Measurements from ENCODE around the gene TBCE. TPM values are rescaled to one million over a fixed set of nuclear protein-coding genes. Genes with fewer than 3 reads are reported as not detected.

TBCE gene
- total and polyA plus RNA-seq, 5 experiments from 2014 or later = 11.9 to 29.5 (median 14.6) TPM

DNA sequence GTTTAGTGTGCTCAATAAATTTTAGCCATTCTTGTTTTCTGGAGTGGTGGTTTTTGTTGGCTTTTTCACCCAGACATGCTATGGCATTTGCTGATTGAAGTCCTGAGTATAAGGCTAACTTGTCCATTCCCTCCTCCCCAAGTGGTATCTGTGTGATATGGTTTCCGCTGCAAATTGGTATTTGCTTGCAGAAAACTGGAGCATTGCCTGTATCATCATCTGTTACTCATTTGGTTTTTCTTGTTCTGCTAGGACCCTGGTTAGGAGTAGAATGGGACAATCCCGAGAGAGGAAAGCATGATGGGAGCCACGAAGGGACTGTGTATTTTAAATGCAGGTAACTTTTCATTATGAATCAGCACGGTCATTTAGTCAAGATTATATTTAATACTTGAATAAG, 34.0 kb downstream of the TBCE start:
- POLR2A ChIA-PET = no interaction called here
- Mint-ChIP-seq H3K9me3 (no peaks in the 10 kb centered on the region), H3K4me1 (peaks cover 0 to 11% (median 10%) of the 10 kb centered on the region in 4 donors), H3K27me3 (no peaks in the 10 kb centered on the region), H3K36me3 (peaks cover 0 to 30% (median 8%) of the 10 kb centered on the region in 3 donors), H3K4me3 (no peak overlapping the region), H3K27ac (peak overlapping the region in 1 of 10 donors; percentile 67)
- no peak for ATAC-seq
- no peak for DNase-seq

- Mint-ChIP-seq H3K27ac (no peak overlapping the region), H3K4me1 (peaks cover 0 to 13% (median 11%) of the 10 kb centered on the region in 4 donors), H3K4me3 (no peak overlapping the region), H3K36me3 (peaks cover 0 to 28% (median 8%) of the 10 kb centered on the region in 3 donors), H3K27me3 (no peaks in the 10 kb centered on the region), H3K9me3 (no peaks in the 10 kb centered on the region)
- DNase-seq (no peak), ATAC-seq (no peak)
- POLR2A ChIA-PET = no interaction called here
Observed at GRCh38 chr1:235402457-235403200, 35.4 kb downstream of the TBCE start.

DNA sequence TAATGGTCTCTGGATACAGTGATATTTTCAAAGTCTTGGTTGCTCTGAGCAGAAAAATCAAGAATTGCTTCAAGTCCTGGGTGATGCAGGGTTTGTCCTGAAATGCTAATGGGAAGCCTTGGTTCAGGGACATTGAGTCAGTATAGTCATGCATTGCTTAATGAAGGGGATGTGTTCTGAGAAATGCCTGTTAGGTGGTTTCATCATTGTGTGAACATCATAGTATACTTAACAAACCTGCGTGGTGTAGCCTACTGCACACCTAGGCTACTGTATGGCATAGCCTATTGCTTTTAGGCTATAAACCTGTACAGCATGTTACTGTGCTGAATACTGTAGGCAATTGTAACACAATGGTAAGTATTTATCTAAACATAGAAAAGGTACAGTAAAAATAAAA, 36.4 kb downstream of the TBCE start:
- DNase-seq (no peak), ATAC-seq (no peak)
- H3K36me3 Mint-ChIP-seq = peaks cover 0 to 28% (median 8%) of the 10 kb centered on the region in 3 donors
- no peak overlapping the region for H3K27ac Mint-ChIP-seq
- POLR2A ChIA-PET = no interaction called here
- H3K4me1 Mint-ChIP-seq = peaks cover 0 to 20% (median 12%) of the 10 kb centered on the region in 4 donors
- H3K27me3 Mint-ChIP-seq = no peaks in the 10 kb centered on the region
- no peak overlapping the region for H3K4me3 Mint-ChIP-seq
- H3K9me3 Mint-ChIP-seq = no peaks in the 10 kb centered on the region

GRCh38 chr1:235404190-235404589, 37.0 kb downstream of the TBCE start:
- peak overlapping the region in 1 of 10 donors; percentile 48 for H3K27ac Mint-ChIP-seq
- H3K4me1 Mint-ChIP-seq = peaks cover 0 to 20% (median 13%) of the 10 kb centered on the region in 4 donors
- POLR2A ChIA-PET = interaction anchor here (0.7 kb wide), 1 partner anchor 105 kb away, joined by 3 read pairs; no protein-coding TSS in a partner anchor
- DNase-seq = no peak
- no peaks in the 10 kb centered on the region for H3K27me3 Mint-ChIP-seq
- ATAC-seq = no peak
- H3K4me3 Mint-ChIP-seq = no peak overlapping the region
- peaks cover 0 to 28% (median 8%) of the 10 kb centered on the region in 3 donors for H3K36me3 Mint-ChIP-seq
- H3K9me3 Mint-ChIP-seq = no peaks in the 10 kb centered on the region

DNA sequence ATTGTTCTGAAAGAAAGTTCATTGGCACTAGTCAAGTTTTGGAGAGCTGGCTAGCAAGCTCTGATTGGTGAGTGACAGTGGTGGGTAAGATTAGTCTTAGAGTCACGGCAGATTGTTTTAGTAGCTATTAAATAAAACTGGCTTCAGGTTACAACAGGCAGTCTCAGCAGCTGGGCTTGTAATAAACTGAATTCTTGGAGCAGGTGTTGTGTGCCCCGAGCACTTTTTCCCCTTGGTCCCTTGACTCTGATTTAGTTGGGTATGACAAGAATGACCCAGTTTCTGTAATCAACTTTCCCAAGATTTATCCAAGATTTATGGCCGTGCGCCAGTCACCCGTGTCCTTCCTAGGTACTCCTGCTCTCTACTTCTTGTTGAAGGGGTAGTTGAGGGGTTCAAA, 40.2 kb downstream of the TBCE start:
- Mint-ChIP-seq H3K9me3 (no peaks in the 10 kb centered on the region), H3K27me3 (no peaks in the 10 kb centered on the region), H3K27ac (peak overlapping the region in 1 of 10 donors; percentile 8), H3K4me3 (no peak overlapping the region), H3K4me1 (peaks cover 0 to 26% (median 12%) of the 10 kb centered on the region in 4 donors), H3K36me3 (peaks cover 0 to 19% (median 3%) of the 10 kb centered on the region in 3 donors)
- POLR2A ChIA-PET = no interaction called here
- DNase-seq = no peak
- no peak for ATAC-seq

GRCh38 chr1:235408503-235408960, 41.3 kb downstream of the TBCE start:
- H3K4me3 Mint-ChIP-seq = no peak overlapping the region
- no peaks in the 10 kb centered on the region for H3K27me3 Mint-ChIP-seq
- peak overlapping the region in 4 of 10 donors; percentile 1 to 86 (median 26) for H3K27ac Mint-ChIP-seq
- POLR2A ChIA-PET = interaction anchor here (0.7 to 0.8 kb wide), 2 partner anchors 81 to 796 kb away, joined by 3 read pairs; partner anchors contain the start of gene ARID4B
- H3K9me3 Mint-ChIP-seq = no peaks in the 10 kb centered on the region
- ATAC-seq (no peak), DNase-seq (no peak)
- H3K4me1 Mint-ChIP-seq = peaks cover 0 to 27% (median 12%) of the 10 kb centered on the region in 4 donors
- peaks cover 0 to 8% (median 0%) of the 10 kb centered on the region in 3 donors for H3K36me3 Mint-ChIP-seq

DNA sequence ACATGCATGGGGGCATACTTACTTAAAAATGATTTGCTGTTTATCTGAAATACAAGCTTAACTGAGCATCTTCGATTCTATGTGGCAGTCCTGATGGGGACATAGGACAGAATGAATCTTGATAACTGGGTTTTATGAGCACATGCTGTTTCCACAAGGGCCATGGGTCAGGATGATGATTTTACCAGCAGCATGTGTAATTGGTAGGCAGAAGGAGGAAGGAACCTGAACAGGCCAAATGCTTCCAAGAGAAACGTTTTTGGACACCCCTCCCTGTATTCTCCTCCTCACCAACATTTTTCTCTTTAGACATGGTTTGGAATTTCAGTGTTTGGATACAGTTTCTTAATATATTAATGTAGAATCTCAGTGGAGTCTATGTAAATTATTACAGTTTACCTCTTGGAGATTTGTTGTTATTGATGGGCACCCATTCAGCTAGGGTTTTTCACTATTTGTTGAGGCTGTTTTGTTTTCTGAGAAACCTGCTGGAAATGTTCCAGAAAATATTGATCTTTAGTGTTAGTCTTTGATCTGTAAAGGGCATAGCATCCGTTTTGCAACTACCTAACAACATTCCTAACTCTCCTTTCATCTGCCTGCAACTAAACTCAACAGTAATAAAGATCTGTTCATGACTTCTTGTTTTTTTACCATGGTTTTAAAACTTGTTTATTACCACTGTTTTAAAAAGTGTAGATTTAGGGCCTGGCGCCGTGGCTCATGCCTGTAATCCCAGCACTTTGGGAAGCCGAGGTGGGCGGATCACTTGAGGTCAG, 42.0 kb downstream of the TBCE start:
- no peaks in the 10 kb centered on the region for H3K27me3 Mint-ChIP-seq
- H3K27ac Mint-ChIP-seq = no peak overlapping the region
- DNase-seq (no peak), ATAC-seq (no peak)
- H3K4me3 Mint-ChIP-seq = no peak overlapping the region
- POLR2A ChIA-PET = interaction anchor here (0.7 to 0.8 kb wide), 2 partner anchors 81 to 796 kb away, joined by 3 read pairs; partner anchors contain the start of gene ARID4B
- peaks cover 0 to 8% (median 0%) of the 10 kb centered on the region in 3 donors for H3K36me3 Mint-ChIP-seq
- H3K4me1 Mint-ChIP-seq = peaks cover 0 to 27% (median 12%) of the 10 kb centered on the region in 4 donors
- no peaks in the 10 kb centered on the region for H3K9me3 Mint-ChIP-seq

- Mint-ChIP-seq H3K4me3 (no peak overlapping the region), H3K9me3 (no peaks in the 10 kb centered on the region), H3K36me3 (peaks cover 0 to 10% (median 2%) of the 10 kb centered on the region in 3 donors), H3K27ac (peak overlapping the region in 2 of 10 donors; percentile 8 to 35), H3K27me3 (no peaks in the 10 kb centered on the region), H3K4me1 (peaks cover 3 to 29% (median 12%) of the 10 kb centered on the region in 4 donors)
- DNase-seq (no peak), ATAC-seq (no peak)
- POLR2A ChIA-PET = no interaction called here
Observed at GRCh38 chr1:235410467-235410866, 43.2 kb downstream of the TBCE start.

- peak in 1 of 2 donors; percentile 25 for ATAC-seq
- POLR2A ChIA-PET = no interaction called here
- no peaks in the 10 kb centered on the region for H3K9me3 Mint-ChIP-seq
Observed at GRCh38 chr1:235411489-235412486, 44.6 kb downstream of the TBCE start.

DNA sequence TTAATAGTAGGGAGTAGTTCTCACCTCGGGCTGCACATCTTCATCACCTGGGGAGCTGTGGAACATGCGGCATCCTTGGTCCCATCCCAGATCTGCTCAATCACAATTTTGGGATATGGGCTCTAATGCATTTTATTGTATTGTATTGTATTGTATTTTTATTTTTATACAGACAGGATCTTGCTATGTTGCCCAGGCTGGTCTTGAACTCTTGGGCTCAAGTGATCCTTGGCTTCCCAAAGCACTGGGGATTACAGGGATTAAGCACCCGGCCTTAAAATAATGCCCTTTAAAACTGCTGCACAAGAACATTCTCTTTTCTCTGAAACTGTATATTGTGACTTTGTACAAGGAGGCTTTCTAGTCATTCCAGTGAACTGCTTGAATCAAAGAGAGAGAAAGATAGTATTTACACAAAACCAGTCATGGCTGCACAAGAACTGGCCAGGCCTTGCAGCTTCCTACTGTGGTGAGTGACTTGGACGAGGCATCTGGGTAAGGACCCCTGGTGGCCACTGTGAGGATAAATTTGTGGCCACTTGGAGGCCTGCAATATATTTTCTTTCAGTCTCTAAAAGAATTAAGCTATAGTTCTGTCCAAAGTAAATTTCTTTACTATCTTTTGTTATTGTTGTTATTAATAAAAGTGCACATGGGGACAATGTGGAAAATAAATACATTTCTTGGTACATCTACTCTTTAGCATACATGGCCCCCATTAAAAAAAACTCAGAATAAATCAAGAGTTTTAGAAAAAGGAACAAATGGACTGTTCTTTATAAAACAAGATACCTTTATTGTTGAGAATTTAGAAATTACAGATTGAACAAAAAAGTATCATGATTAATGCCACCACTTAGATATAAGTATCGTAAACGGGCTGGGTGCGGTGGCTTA, 48.0 kb downstream of the TBCE start:
- no peaks in the 10 kb centered on the region for H3K27me3 Mint-ChIP-seq
- H3K9me3 Mint-ChIP-seq = no peaks in the 10 kb centered on the region
- peak; percentile 68 to 78 for ATAC-seq
- H3K36me3 Mint-ChIP-seq = peaks cover 0 to 14% (median 5%) of the 10 kb centered on the region in 3 donors
- peak; percentile 18 to 75 (median 44) for DNase-seq
- H3K4me3 Mint-ChIP-seq = no peak overlapping the region
- H3K4me1 Mint-ChIP-seq = peaks cover 4 to 17% (median 8%) of the 10 kb centered on the region in 4 donors
- H3K27ac Mint-ChIP-seq = peak overlapping the region in 1 of 10 donors; percentile 40
- POLR2A ChIA-PET = interaction anchor here (0.6 to 1.3 kb wide), 3 partner anchors 162 to 259 kb away, joined by 3 to 7 read pairs (median 5); no protein-coding TSS in a partner anchor

More at GRCh38 chr1:235411489-235412486, 44.6 kb downstream of the TBCE start:
- Mint-ChIP-seq H3K4me3 (peak overlapping the region in 2 of 10 donors; percentile 28 to 58), H3K4me1 (peaks cover 3 to 29% (median 12%) of the 10 kb centered on the region in 4 donors), H3K36me3 (peaks cover 0 to 10% (median 2%) of the 10 kb centered on the region in 3 donors), H3K27me3 (no peaks in the 10 kb centered on the region), H3K27ac (peak overlapping the region in 6 of 10 donors; percentile 56 to 91 (median 70))
- no peak for DNase-seq

GRCh38 chr1:235416662-235417049, 49.4 kb downstream of the TBCE start:
- Mint-ChIP-seq H3K27me3 (no peaks in the 10 kb centered on the region), H3K4me1 (peaks cover 5 to 14% (median 8%) of the 10 kb centered on the region in 4 donors), H3K36me3 (peaks cover 0 to 16% (median 5%) of the 10 kb centered on the region in 3 donors), H3K9me3 (no peaks in the 10 kb centered on the region), H3K4me3 (no peak overlapping the region), H3K27ac (no peak overlapping the region)
- no peak for ATAC-seq
- POLR2A ChIA-PET = interaction anchor here (0.7 to 1.0 kb wide), 2 partner anchors 177 to 311 kb away, joined by 3 to 4 read pairs; no protein-coding TSS in a partner anchor
- DNase-seq = no peak

Data from naive thymus-derived CD8-positive, alpha-beta T cell (primary cell).